Kidney epithelial cell (primary cell): ENCODE results near the gene DLD. TPM values are rescaled to one million over a fixed set of nuclear protein-coding genes. Genes with fewer than 3 reads are reported as not detected.

Source experiments
- DNase-seq: peaks from one replicate; pipeline ENCODE4 v3.0.0-alpha.2; 2010; ENCODE audit warnings: low read depth
- H3K27me3 ChIP-seq: 2 replicates; pipeline ENCODE4 v1.6.0; 2011; ENCODE audit warnings: low read length; ENCODE audit not compliant: control insufficient read depth, insufficient read depth
- H3K36me3 ChIP-seq: 2 replicates; pipeline ENCODE4 v1.5.1; 2011; ENCODE audit warnings: low read length; ENCODE audit not compliant: control insufficient read depth, insufficient read depth
- H3K4me3 ChIP-seq: 2 replicates; pipeline ENCODE4 v1.5.1; 2011; ENCODE audit warnings: low read depth, mild to moderate bottlenecking, control low read depth, low read length
- CTCF ChIP-seq: IDR thresholded peaks from 2 replicates; pipeline ENCODE4 v1.5.1; 2011; ENCODE audit warnings: mild to moderate bottlenecking, moderate library complexity, low read length, control low read depth, inconsistent platforms; ENCODE audit not compliant: insufficient read depth, poor library complexity, severe bottlenecking
- total RNA-seq: library from RNA; depleted of rRNA; stranded (reverse); fragments of >200 nt; gene quantifications from 2 replicates; pipeline ENCODE4 v1.2.3, GENCODE V29; 2015

Gene DLD
- total RNA-seq, 1 donor from 2014 or later = 68.8 TPM

- no peaks in the 10 kb centered on the region for H3K36me3 ChIP-seq
- no peaks in the 10 kb centered on the region for H3K27me3 ChIP-seq
- no peak for TF ChIP-seq CTCF
- no peak for DNase-seq
- no peak overlapping the region for H3K4me3 ChIP-seq
These were observed 32.7 kb upstream of the DLD start for GRCh38 chr7:107858280-107858679.

- Histone ChIP-seq H3K36me3 (no peaks in the 10 kb centered on the region), H3K4me3 (no peak overlapping the region), H3K27me3 (no peaks in the 10 kb centered on the region)
- TF ChIP-seq CTCF = no peak
- DNase-seq = no peak
These were observed 30.6 kb upstream of the DLD start for GRCh38 chr7:107860279-107860961.

- TF ChIP-seq CTCF = no peak
- Histone ChIP-seq H3K27me3 (no peaks in the 10 kb centered on the region), H3K36me3 (no peaks in the 10 kb centered on the region), H3K4me3 (no peak overlapping the region)
- peak; percentile 25 for DNase-seq
These were observed 29.9 kb upstream of the DLD start for GRCh38 chr7:107860981-107861652.

GRCh38 chr7:107865956-107866775 is 24.8 kb upstream of the DLD start:
- H3K4me3 ChIP-seq = no peak overlapping the region
- no peak for TF ChIP-seq CTCF
- no peaks in the 10 kb centered on the region for H3K36me3 ChIP-seq
- no peak for DNase-seq
- no peaks in the 10 kb centered on the region for H3K27me3 ChIP-seq

GRCh38 chr7:107867858-107868466 is 23.0 kb upstream of the DLD start:
- no peak for DNase-seq
- no peak for TF ChIP-seq CTCF

More at GRCh38 chr7:107867858-107868466, 23.0 kb upstream of the DLD start:
- Histone ChIP-seq H3K36me3 (no peaks in the 10 kb centered on the region), H3K27me3 (peaks cover 2% of the 10 kb centered on the region), H3K4me3 (no peak overlapping the region)
